GM12878 (cell line): Measurements from ENCODE around the gene TSC22D4. TPM values are rescaled to one million over a fixed set of nuclear protein-coding genes. Genes with fewer than 3 reads are reported as not detected.

ENCODE experiments used
- ATAC-seq: fragments of 200-7000 bp; cut with Tn5 transposase; 3 replicates; pipeline ENCODE4 v1.9.1; 2020; ENCODE audit warnings: mild to moderate bottlenecking, moderate library complexity
- BruUV-seq: library from RNA; stranded (reverse); fragments of 400-500 nt; replicated peaks from 2 replicates; lab custom pipeline; 2021; lab: Mats Ljungman, UMichigan
- CTCF ChIA-PET: fragments of 300-600 bp; sonication (Branson Sonifier 250); formaldehyde crosslinking; extraction: SDS; loops from one replicate; lab custom pipeline; 2021; ENCODE audit warnings: inconsistent platforms; lab: Yijun Ruan, JAX
- POLR2A ChIA-PET: fragments of 350-600 bp; formaldehyde crosslinking; extraction: SDS; loops from one replicate; lab custom pipeline; 2021; ENCODE audit warnings: inconsistent platforms; lab: Charles Lee
- RAD21 ChIA-PET: fragments of 300-600 bp; sonication (Branson Sonifier 250); formaldehyde crosslinking; loops from one replicate; lab custom pipeline; 2023; ENCODE audit warnings: antibody characterized with exemption; ENCODE audit not compliant: unreplicated experiment; lab: Charles Lee
- SMC1A ChIA-PET: fragments of 300-600 bp; sonication (Branson Sonifier 250); formaldehyde crosslinking; loops from one replicate; lab custom pipeline; 2023; ENCODE audit not compliant: unreplicated experiment, uncharacterized antibody; lab: Charles Lee
- DNase-seq: peaks from one replicate; pipeline ENCODE4 v3.0.0-alpha.2; 2011; ENCODE audit warnings: low read depth, low spot score
- FAIRE-seq: peaks from 3 replicates; lab custom pipeline; 2011; peaks lifted over from hg19 to GRCh38; lab: Jason Lieb, UNC
- H2AFZ ChIP-seq: 2 replicates; pipeline ENCODE4 v1.6.0; 2011; ENCODE audit warnings: low read depth, low read length, control low read depth; ENCODE audit not compliant: control insufficient read depth
- H3K27ac ChIP-seq: 2 replicates; pipeline ENCODE4 v1.5.1; 2011; ENCODE audit warnings: control low read depth; ENCODE audit not compliant: control insufficient read depth, insufficient read depth
- H3K27me3 ChIP-seq, 2 experiments: replicated peaks in 1 of 2; 2 replicates each; pipeline versions ENCODE4 v1.6.0 to v1.6.1; 2011; ENCODE audit warnings: low read length in 1 of 2; ENCODE audit not compliant: control insufficient read depth in 2 of 2, insufficient read depth in 2 of 2
- H3K36me3 ChIP-seq, 2 experiments: 2 replicates each; pipeline ENCODE4 v1.5.1; 2011; ENCODE audit warnings: low read length in 1 of 2; ENCODE audit not compliant: control insufficient read depth in 2 of 2, insufficient read depth in 2 of 2
- H3K4me1 ChIP-seq: 2 replicates; pipeline ENCODE4 v1.6.1; 2011; ENCODE audit warnings: mild to moderate bottlenecking, low read length, moderate library complexity, mixed read lengths; ENCODE audit not compliant: control insufficient read depth, insufficient read depth
- H3K4me2 ChIP-seq: 2 replicates; pipeline ENCODE4 v1.6.0; 2011; ENCODE audit warnings: control low read depth; ENCODE audit not compliant: control insufficient read depth, insufficient read depth
- H3K4me3 ChIP-seq: fragments of 200-600 bp; sonication (generic); 2 replicates; pipeline ENCODE4 v1.5.1; 2016
- H3K79me2 ChIP-seq: 2 replicates; pipeline ENCODE4 v1.6.0; 2011; ENCODE audit warnings: low read length; ENCODE audit not compliant: control insufficient read depth, insufficient read depth
- H3K9ac ChIP-seq: 2 replicates; pipeline ENCODE4 v1.8.0; 2011; ENCODE audit warnings: low read length, control low read depth, mixed read lengths; ENCODE audit not compliant: control insufficient read depth, insufficient read depth
- H3K9me3 ChIP-seq: replicated peaks from 3 replicates; pipeline ENCODE4 v1.5.1; 2011; ENCODE audit warnings: mild to moderate bottlenecking, low read length; ENCODE audit not compliant: control insufficient read depth, insufficient read depth
- H4K20me1 ChIP-seq: 2 replicates; pipeline ENCODE4 v1.6.0; 2011; ENCODE audit not compliant: control insufficient read depth, insufficient read depth
- BRCA1 ChIP-seq: IDR thresholded peaks from 2 replicates; pipeline ENCODE4 v1.6.1; 2011; ENCODE audit warnings: low read depth, low read length, improper control_type of control experiment
- MEF2B ChIP-seq: fragments of 450-650 bp; IDR thresholded peaks from 2 replicates; pipeline ENCODE4 v1.6.1; 2018; ENCODE audit warnings: mild to moderate bottlenecking, moderate library complexity; ENCODE audit not compliant: partially characterized antibody, poor library complexity, severe bottlenecking
- MLLT1 ChIP-seq: fragments of 450-650 bp; IDR thresholded peaks from 2 replicates; pipeline ENCODE4 v1.6.1; 2016; ENCODE audit warnings: mild to moderate bottlenecking
- NFXL1 ChIP-seq: fragments of 450-650 bp; IDR thresholded peaks from 2 replicates; pipeline ENCODE4 v1.6.1; 2017; ENCODE audit warnings: antibody characterized with exemption, mild to moderate bottlenecking, borderline replicate concordance
- NR2C1 ChIP-seq: fragments of 450-650 bp; IDR thresholded peaks from 2 replicates; pipeline ENCODE4 v1.6.1; 2017; ENCODE audit warnings: antibody characterized with exemption, mild to moderate bottlenecking, moderate library complexity
- PAX5 ChIP-seq: IDR thresholded peaks from 2 replicates; pipeline ENCODE4 v1.6.1; 2011; ENCODE audit warnings: low read depth, low read length, borderline replicate concordance
- PML ChIP-seq: IDR thresholded peaks from 2 replicates; pipeline ENCODE4 v1.6.1; 2012; ENCODE audit warnings: low read length, inconsistent platforms
- POU2F2 ChIP-seq: IDR thresholded peaks from 3 replicates; pipeline ENCODE4 v1.6.1; 2011; ENCODE audit warnings: low read depth, mild to moderate bottlenecking, low read length, borderline replicate concordance
- SP1 ChIP-seq: IDR thresholded peaks from one replicate; pipeline ENCODE4 v1.6.1; 2011; ENCODE audit warnings: low read depth, low read length
- ZNF217 ChIP-seq: fragments of 450-650 bp; IDR thresholded peaks from 2 replicates; pipeline ENCODE4 v1.6.1; 2017; ENCODE audit warnings: antibody characterized with exemption, mild to moderate bottlenecking
- WGBS: methylation state at CpG from one replicate; pipeline ENCODE4 v1.1.6; 2016; ENCODE audit warnings: low lambda C conversion rate; ENCODE audit not compliant: insufficient replicate concordance, insufficient coverage; ENCODE audit errors: missing lambda C conversion rate; 5-methylcytosine and 5-hydroxymethylcytosine counted together
- in situ Hi-C: fragments of 300-500 bp; cut with MboI; formaldehyde crosslinking; loops from 9 replicates; pipeline ENCODE4 v1.14.3; 2018; ENCODE audit warnings: mixed read lengths
- intact Hi-C: fragments of 100-400 bp; cut with micrococcal nuclease; formaldehyde crosslinking; loops from one replicate; pipeline ENCODE4 v1.14.2; 2022; ENCODE audit not compliant: unreplicated experiment
- polyA plus RNA-seq, 11 experiments: library from polyadenylated mRNA; depleted of rRNA in 4 of 11; unstranded in 6 of 11; stranded (reverse) in 5 of 11; fragments of >200 nt; fragmentation: Nextera tagmentation in 4 of 11; fragmentation: Illumina TruSeq in 1 of 11; extraction: Ambion mirVana in 4 of 11; extraction: Trizol in 1 of 11; gene quantifications; 1 replicate in 1 of 11; 2 replicates in 10 of 11; pipeline versions ENCODE4 v1.2.1 to v1.2.3, GENCODE V29; 2011 to 2016; ENCODE audit warnings: inconsistent platforms in 2 of 11, missing spikeins in 2 of 11, low read depth in 1 of 11
- total RNA-seq, 4 experiments: library from RNA; depleted of rRNA in 3 of 4; stranded (reverse); fragments of >200 nt in 3 of 4; fragmentation: Illumina TruSeq in 1 of 4; extraction: Trizol in 1 of 4; gene quantifications; 2 replicates each; pipeline versions ENCODE4 v1.2.1 to v1.2.3, GENCODE V29; 2013 to 2021
- TF ChIP-seq, protein P1 (sequence below): fragments of 450-650 bp; formaldehyde crosslinking; IDR thresholded peaks from 2 replicates; pipeline ENCODE4 v1.4.0; 2020; ENCODE audit warnings: mild to moderate bottlenecking, moderate library complexity
- TF ChIP-seq, protein P2 (sequence below): IDR thresholded peaks from 2 replicates; pipeline ENCODE4 v1.6.1; 2012; ENCODE audit warnings: low read depth, low read length, improper control_type of control experiment
- TF ChIP-seq, protein P3 (sequence below): fragments of 450-650 bp; IDR thresholded peaks from 2 replicates; pipeline ENCODE4 v1.6.1; 2016; ENCODE audit warnings: mild to moderate bottlenecking

TSC22D4 gene
- total and polyA plus RNA-seq, 10 of the 15 experiments (the other 5 are each of a cell fraction or from before 2014, with no cell fraction given): 0.50 to 65.7 (median 24.4) TPM

DNA sequence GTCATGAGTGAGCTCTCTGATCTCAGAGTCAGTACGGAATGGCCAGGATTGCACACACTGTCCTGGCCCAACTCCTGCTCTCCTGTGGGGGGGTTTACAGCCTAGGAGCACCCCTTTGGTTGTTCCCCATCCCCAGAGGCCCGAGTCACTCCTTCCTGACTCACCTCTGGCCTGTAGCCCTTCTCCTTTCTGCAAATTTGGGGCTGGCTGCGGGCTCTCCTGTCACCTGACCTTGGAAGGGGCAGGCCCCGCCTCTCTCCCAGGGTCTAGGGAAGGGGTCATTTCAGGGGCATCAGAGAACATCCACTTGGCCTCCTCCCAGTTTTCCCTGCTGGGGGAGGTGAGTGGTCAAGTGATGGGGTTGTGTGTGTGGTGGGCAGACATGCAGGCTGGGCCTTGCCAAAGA is 6.5 kb upstream of the TSC22D4 start:
- Histone ChIP-seq H3K9ac (no peak overlapping the region), H2AFZ (no peak overlapping the region), H3K4me3 (no peak overlapping the region), H3K9me3 (no peaks in the 10 kb centered on the region), H3K79me2 (no peaks in the 10 kb centered on the region), H3K27ac (no peak overlapping the region), H3K4me2 (no peak overlapping the region), H3K27me3 (no peaks in the 10 kb centered on the region), H3K36me3 (no peaks in the 10 kb centered on the region), H4K20me1 (no peaks in the 10 kb centered on the region), H3K4me1 (peaks cover 7% of the 10 kb centered on the region)
- ChIA-PET SMC1A (interaction anchor here (1.1 kb wide), 1 partner anchor 74 kb away, joined by 4 read pairs; no protein-coding TSS in a partner anchor), CTCF (no interaction called here), POLR2A (no interaction called here), RAD21 (interaction anchor here (0.9 to 1.4 kb wide), 2 partner anchors 20 to 74 kb away, joined by 3 to 7 read pairs; no protein-coding TSS in a partner anchor)
- ATAC-seq (no peak), DNase-seq (no peak), FAIRE-seq (no peak)
- TF ChIP-seq, protein P1, sequence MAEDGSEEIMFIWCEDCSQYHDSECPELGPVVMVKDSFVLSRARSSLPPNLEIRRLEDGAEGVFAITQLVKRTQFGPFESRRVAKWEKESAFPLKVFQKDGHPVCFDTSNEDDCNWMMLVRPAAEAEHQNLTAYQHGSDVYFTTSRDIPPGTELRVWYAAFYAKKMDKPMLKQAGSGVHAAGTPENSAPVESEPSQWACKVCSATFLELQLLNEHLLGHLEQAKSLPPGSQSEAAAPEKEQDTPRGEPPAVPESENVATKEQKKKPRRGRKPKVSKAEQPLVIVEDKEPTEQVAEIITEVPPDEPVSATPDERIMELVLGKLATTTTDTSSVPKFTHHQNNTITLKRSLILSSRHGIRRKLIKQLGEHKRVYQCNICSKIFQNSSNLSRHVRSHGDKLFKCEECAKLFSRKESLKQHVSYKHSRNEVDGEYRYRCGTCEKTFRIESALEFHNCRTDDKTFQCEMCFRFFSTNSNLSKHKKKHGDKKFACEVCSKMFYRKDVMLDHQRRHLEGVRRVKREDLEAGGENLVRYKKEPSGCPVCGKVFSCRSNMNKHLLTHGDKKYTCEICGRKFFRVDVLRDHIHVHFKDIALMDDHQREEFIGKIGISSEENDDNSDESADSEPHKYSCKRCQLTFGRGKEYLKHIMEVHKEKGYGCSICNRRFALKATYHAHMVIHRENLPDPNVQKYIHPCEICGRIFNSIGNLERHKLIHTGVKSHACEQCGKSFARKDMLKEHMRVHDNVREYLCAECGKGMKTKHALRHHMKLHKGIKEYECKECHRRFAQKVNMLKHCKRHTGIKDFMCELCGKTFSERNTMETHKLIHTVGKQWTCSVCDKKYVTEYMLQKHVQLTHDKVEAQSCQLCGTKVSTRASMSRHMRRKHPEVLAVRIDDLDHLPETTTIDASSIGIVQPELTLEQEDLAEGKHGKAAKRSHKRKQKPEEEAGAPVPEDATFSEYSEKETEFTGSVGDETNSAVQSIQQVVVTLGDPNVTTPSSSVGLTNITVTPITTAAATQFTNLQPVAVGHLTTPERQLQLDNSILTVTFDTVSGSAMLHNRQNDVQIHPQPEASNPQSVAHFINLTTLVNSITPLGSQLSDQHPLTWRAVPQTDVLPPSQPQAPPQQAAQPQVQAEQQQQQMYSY (CRISPR knock-in tag): no peak
- TF ChIP-seq, protein P2, sequence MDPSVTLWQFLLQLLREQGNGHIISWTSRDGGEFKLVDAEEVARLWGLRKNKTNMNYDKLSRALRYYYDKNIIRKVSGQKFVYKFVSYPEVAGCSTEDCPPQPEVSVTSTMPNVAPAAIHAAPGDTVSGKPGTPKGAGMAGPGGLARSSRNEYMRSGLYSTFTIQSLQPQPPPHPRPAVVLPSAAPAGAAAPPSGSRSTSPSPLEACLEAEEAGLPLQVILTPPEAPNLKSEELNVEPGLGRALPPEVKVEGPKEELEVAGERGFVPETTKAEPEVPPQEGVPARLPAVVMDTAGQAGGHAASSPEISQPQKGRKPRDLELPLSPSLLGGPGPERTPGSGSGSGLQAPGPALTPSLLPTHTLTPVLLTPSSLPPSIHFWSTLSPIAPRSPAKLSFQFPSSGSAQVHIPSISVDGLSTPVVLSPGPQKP: no peak
- TF ChIP-seq MLLT1: no peak
- TF ChIP-seq POU2F2: no peak
- no peak for TF ChIP-seq NFXL1
- no peak for TF ChIP-seq PML
- no peak for TF ChIP-seq PAX5
- TF ChIP-seq SP1: no peak
- TF ChIP-seq, protein P3, sequence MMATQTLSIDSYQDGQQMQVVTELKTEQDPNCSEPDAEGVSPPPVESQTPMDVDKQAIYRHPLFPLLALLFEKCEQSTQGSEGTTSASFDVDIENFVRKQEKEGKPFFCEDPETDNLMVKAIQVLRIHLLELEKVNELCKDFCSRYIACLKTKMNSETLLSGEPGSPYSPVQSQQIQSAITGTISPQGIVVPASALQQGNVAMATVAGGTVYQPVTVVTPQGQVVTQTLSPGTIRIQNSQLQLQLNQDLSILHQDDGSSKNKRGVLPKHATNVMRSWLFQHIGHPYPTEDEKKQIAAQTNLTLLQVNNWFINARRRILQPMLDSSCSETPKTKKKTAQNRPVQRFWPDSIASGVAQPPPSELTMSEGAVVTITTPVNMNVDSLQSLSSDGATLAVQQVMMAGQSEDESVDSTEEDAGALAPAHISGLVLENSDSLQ: no peak
- TF ChIP-seq BRCA1: no peak
- TF ChIP-seq NR2C1: no peak
- no peak for TF ChIP-seq ZNF217
- no peak for TF ChIP-seq MEF2B
- BruUV-seq: no TSS peak
- WGBS: 40% methylated on average over 4 of the region's 4 CpGs
- in situ Hi-C loops (no loop called here), intact Hi-C loops (no loop called here)
